SK-MEL-5 (cell line): ENCODE measurements around the gene BLOC1S4. TPM values are rescaled to one million over a fixed set of nuclear protein-coding genes. Genes with fewer than 3 reads are reported as not detected.

Source experiments
- total RNA-seq: library from RNA; depleted of rRNA; stranded (reverse); fragments of >200 nt; shearing (Covaris generic); gene quantifications from 2 replicates; pipeline ENCODE4 v1.2.3, GENCODE V29; 2014; rRNA removed

BLOC1S4 gene
- total RNA-seq, 1 experiment from 2014 or later, result 12.9 TPM

Other genes with a start within 250 kb of the BLOC1S4 start
- 0.55 TPM in 1 of 2 replicates, not detected in the other for gene PPP2R2C, start 243.6 kb upstream of the BLOC1S4 start, total RNA-seq
- gene MAN2B2, start 141.0 kb upstream of the BLOC1S4 start, total RNA-seq, result 12.4 and 15.5 TPM in 2 replicates
- 45.0 and 49.8 TPM in 2 replicates for gene MRFAP1, start 75.5 kb upstream of the BLOC1S4 start, total RNA-seq
- gene S100P, start 22.3 kb upstream of the BLOC1S4 start, total RNA-seq, result 0.40 TPM in 1 of 2 replicates, not detected in the other
- 50.4 and 51.4 TPM in 2 replicates for gene MRFAP1L1, start 6.3 kb upstream of the BLOC1S4 start, total RNA-seq
- gene KIAA0232, start 66.6 kb downstream of the BLOC1S4 start, total RNA-seq, result 8.5 and 9.0 TPM in 2 replicates
- gene TBC1D14, start 193.7 kb downstream of the BLOC1S4 start, total RNA-seq, result 142 and 153 TPM in 2 replicates